Jurkat, Clone E6-1 (cell line): ENCODE measurements around the gene SCNN1B.
"Not testable (repeated sequence)": the region's sequence is repeated elsewhere in the genome, so short reads cannot be mapped to it uniquely, and the experiment has no call there.

Experiments
- DNase-seq: peaks from one replicate; pipeline ENCODE4 v3.0.0-alpha.2; 2011; ENCODE audit warnings: low read depth, low spot score
- H3K4me3 ChIP-seq: 2 replicates; pipeline ENCODE4 v1.5.1; 2011; ENCODE audit warnings: mild to moderate bottlenecking, low read length, control low read depth, moderate library complexity

Gene SCNN1B

GRCh38 chr16:23343643-23344612 lies 41.8 kb downstream of the SCNN1B start:
- DNase-seq = no peak
- H3K4me3 ChIP-seq = no peak overlapping the region

- H3K4me3 ChIP-seq = no peak overlapping the region
- DNase-seq = no peak
Observed at GRCh38 chr16:23345237-23345636, 43.1 kb downstream of the SCNN1B start.

GRCh38 chr16:23348579-23349469 lies 46.7 kb downstream of the SCNN1B start:
- H3K4me3 ChIP-seq = no peak overlapping the region
- DNase-seq = no peak

- no peak for DNase-seq
- no peak overlapping the region for H3K4me3 ChIP-seq
Observed at GRCh38 chr16:23351360-23351759, 49.3 kb downstream of the SCNN1B start.

- H3K4me3 ChIP-seq = no peak overlapping the region
- no peak for DNase-seq
Observed at GRCh38 chr16:23353440-23353839, 51.3 kb downstream of the SCNN1B start.

GRCh38 chr16:23354246-23354645 lies 52.1 kb downstream of the SCNN1B start:
- no peak for DNase-seq
- no peak overlapping the region for H3K4me3 ChIP-seq

GRCh38 chr16:23355106-23355670 lies 53.1 kb downstream of the SCNN1B start:
- no peak overlapping the region for H3K4me3 ChIP-seq
- DNase-seq = no peak

GRCh38 chr16:23356941-23357340 lies 54.8 kb downstream of the SCNN1B start:
- DNase-seq = no peak
- no peak overlapping the region for H3K4me3 ChIP-seq

- DNase-seq = no peak
- H3K4me3 ChIP-seq = no peak overlapping the region
Observed at GRCh38 chr16:23357761-23358290, 55.7 kb downstream of the SCNN1B start.

- no peak for DNase-seq
- H3K4me3 ChIP-seq = no peak overlapping the region
Observed at GRCh38 chr16:23359092-23359760, 57.1 kb downstream of the SCNN1B start.

GRCh38 chr16:23362460-23363317 lies 60.6 kb downstream of the SCNN1B start:
- no peak overlapping the region for H3K4me3 ChIP-seq
- no peak for DNase-seq

- peak; percentile 80 for DNase-seq
- no peak overlapping the region for H3K4me3 ChIP-seq
Observed at GRCh38 chr16:23365602-23366240, 63.6 kb downstream of the SCNN1B start.

GRCh38 chr16:23366341-23366740 lies 64.2 kb downstream of the SCNN1B start:
- DNase-seq, H3K4me3 ChIP-seq: not testable (repeated sequence)

GRCh38 chr16:23367564-23367963 lies 65.5 kb downstream of the SCNN1B start:
- no peak overlapping the region for H3K4me3 ChIP-seq
- DNase-seq = no peak

GRCh38 chr16:23367988-23368387 lies 65.9 kb downstream of the SCNN1B start:
- no peak overlapping the region for H3K4me3 ChIP-seq
- no peak for DNase-seq

- H3K4me3 ChIP-seq = no peak overlapping the region
- DNase-seq = no peak
Observed at GRCh38 chr16:23368469-23368868, 66.4 kb downstream of the SCNN1B start.

GRCh38 chr16:23369416-23369815 lies 67.3 kb downstream of the SCNN1B start:
- no peak overlapping the region for H3K4me3 ChIP-seq
- no peak for DNase-seq

- H3K4me3 ChIP-seq = no peak overlapping the region
- no peak for DNase-seq
Observed at GRCh38 chr16:23371368-23371767, 69.3 kb downstream of the SCNN1B start.
